ENCODE data around the gene SUN3.

DNA sequence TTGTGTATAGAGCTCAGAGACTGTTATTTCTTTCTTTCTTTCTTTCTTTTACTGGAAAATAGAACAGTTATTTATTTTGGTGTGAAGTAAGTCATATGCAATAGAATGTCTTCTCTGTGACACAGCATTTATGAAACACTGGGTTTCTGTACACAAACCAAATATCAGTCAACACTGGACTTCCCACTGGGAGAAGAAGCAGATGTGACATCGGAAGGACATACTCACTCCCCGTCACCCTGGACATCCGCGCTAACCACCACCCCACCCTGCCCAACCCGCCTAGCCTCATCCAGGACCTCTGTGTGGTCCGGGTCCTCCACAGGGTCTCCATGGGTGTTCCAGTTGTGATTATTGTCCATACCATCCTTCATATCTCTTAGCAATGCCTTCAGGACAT lies 22.0 kb downstream of the SUN3 start:
- TF ChIP-seq, protein P1, sequence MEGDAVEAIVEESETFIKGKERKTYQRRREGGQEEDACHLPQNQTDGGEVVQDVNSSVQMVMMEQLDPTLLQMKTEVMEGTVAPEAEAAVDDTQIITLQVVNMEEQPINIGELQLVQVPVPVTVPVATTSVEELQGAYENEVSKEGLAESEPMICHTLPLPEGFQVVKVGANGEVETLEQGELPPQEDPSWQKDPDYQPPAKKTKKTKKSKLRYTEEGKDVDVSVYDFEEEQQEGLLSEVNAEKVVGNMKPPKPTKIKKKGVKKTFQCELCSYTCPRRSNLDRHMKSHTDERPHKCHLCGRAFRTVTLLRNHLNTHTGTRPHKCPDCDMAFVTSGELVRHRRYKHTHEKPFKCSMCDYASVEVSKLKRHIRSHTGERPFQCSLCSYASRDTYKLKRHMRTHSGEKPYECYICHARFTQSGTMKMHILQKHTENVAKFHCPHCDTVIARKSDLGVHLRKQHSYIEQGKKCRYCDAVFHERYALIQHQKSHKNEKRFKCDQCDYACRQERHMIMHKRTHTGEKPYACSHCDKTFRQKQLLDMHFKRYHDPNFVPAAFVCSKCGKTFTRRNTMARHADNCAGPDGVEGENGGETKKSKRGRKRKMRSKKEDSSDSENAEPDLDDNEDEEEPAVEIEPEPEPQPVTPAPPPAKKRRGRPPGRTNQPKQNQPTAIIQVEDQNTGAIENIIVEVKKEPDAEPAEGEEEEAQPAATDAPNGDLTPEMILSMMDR (IDR thresholded peaks at IDR 0.05) = no peak
- TF ChIP-seq POLR2AphosphoS5 (IDR thresholded peaks at IDR 0.05; ENCODE audit: low read depth, low read length) (no peak), REST (IDR thresholded peaks at IDR 0.05; ENCODE audit: insufficient read depth in 1 of 2, low read depth in 2 of 2, low read length in 1 of 2) (no peak)
